SK-N-MC (cell line): ENCODE measurements around the gene ROPN1.

Experiments used
- FOXP2 ChIP-seq: optimal IDR thresholded peaks from 2 replicates; pipeline ENCODE3; 2011; ENCODE audit warnings: mild to moderate bottlenecking, moderate library complexity; ENCODE audit not compliant: insufficient read depth; ENCODE audit errors: extremely low read length, control extremely low read depth
- POLR2AphosphoS5 ChIP-seq: IDR thresholded peaks from 2 replicates; pipeline ENCODE4 v1.6.1; 2012; ENCODE audit warnings: mild to moderate bottlenecking, low read depth, low read length, borderline replicate concordance

DNA sequence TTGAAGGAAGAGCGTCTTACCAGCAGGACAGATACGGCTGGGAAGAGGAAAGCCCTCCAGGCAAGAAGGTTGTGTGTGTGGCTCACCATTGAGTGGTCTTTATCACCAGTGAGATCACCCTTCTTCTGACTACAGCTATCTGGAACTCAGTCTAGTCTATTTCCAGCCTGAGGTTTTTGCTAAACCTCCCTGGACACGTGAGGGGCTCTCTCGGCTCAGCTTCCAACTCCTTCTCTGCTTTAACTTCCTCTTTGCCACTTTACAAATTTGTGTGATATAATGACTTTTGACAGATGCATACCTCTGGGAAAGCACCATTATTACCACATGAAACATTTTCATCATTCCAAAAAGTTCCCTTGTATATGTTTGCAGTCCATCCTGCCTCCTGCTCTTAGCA, 15.3 kb upstream of the ROPN1 start:
- no peak for TF ChIP-seq FOXP2
- no peak for TF ChIP-seq POLR2AphosphoS5
